Fibroblast of lung (primary cell): ENCODE data around the gene CHRM3.

ENCODE experiments used
- CTCF ChIP-seq, 2 donors: IDR thresholded peaks in 1 of 2; conservative IDR thresholded peaks in 1 of 2; 1 replicate in 1 of 2; 2 replicates in 1 of 2; pipeline ENCODE4 v1.5.1; 2011 to 2012; ENCODE audit warnings: low read length in 2 of 2, control low read depth in 1 of 2, inconsistent platforms in 1 of 2, low read depth in 1 of 2, mild to moderate bottlenecking in 1 of 2
- EZH2 ChIP-seq: IDR thresholded peaks from 2 replicates; pipeline ENCODE4 v1.5.1; 2012; ENCODE audit warnings: low read length, control low read depth, mild to moderate bottlenecking; ENCODE audit errors: missing control alignments

- no peak for TF ChIP-seq CTCF (conservative IDR thresholded peaks at IDR 0.05 in 1 of 2, IDR thresholded peaks at IDR 0.05 in 1 of 2; ENCODE audit: low read depth in 1 of 2, low read length in 2 of 2)
- TF ChIP-seq EZH2, result no peak
Measured at GRCh38 chr1:239363930-239364329, 22.4 kb upstream of the CHRM3 start.
